OCI-LY7 (cell line): Measurements from ENCODE around the gene TACO1.

Experiments used
- CTCF ChIP-seq: fragments of 200-600 bp; sonication (generic); conservative IDR thresholded peaks from 2 replicates; pipeline ENCODE4 v1.5.1; 2014; ENCODE audit warnings: mild to moderate bottlenecking, antibody characterized with exemption, low read length, moderate library complexity, mixed read lengths
- EZH2phosphoT487 ChIP-seq: fragments of 200-600 bp; sonication (generic); IDR thresholded peaks from 2 replicates; pipeline ENCODE4 v1.6.1; 2018; ENCODE audit warnings: low read depth, borderline replicate concordance, mild to moderate bottlenecking, mixed run types, antibody characterized with exemption, low read length, moderate library complexity, mixed read lengths

DNA sequence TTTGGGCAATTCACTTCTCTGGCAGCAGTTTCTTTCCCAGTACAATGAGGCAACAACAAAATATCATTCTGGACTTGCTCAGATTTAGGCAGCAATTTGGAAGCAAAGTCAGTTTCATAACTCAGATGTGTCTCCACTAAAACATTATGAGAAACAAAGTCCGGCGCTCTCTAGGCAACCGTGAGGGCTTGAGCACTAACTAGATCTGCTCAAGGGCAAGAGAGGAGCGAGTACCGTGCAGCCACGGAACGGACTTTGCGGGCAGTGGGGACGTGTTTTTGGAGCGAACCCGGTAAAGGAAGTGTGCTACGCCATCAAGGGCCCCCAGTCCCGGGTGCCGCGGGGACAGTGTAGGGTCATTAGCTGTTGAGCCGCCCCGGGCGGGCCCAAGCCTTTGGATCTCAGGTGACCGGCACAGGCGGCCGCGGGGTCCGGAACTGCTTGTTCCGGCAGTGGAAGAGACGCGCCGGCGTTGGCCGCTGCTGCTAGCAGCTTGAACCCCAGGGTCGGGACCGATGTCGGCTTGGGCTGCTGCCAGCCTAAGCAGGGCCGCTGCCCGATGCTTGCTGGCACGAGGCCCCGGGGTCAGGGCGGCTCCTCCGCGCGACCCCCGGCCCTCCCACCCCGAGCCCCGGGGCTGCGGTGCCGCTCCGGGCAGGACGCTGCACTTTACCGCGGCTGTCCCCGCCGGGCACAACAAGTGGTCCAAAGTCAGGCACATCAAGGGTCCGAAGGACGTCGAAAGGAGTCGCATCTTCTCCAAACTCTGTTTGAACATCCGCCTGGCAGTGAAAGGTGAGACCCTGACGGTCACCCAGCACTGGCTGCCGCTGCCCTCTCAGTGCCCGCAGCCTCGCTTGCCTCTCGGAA is at the start of gene TACO1:
- TF ChIP-seq CTCF, result no peak
- TF ChIP-seq EZH2phosphoT487, result no peak
